Nephron progenitor cell (in vitro differentiated cells): ENCODE results near the gene SLC20A1.

ENCODE experiments used
- DNase-seq: peaks from one replicate; pipeline ENCODE4 v3.0.0; 2021
- H3K27ac Mint-ChIP-seq: 2 replicates; pipeline ENCODE4 v1.8.0; 2021; ENCODE audit warnings: mild to moderate bottlenecking, moderate library complexity, mixed read lengths
- H3K27me3 Mint-ChIP-seq: 2 replicates; pipeline ENCODE4 v1.8.0; 2021; ENCODE audit warnings: mild to moderate bottlenecking, low read depth, mixed read lengths; ENCODE audit not compliant: poor library complexity
- H3K36me3 Mint-ChIP-seq: 2 replicates; pipeline ENCODE4 v1.8.0; 2021; ENCODE audit warnings: low read depth, mixed read lengths
- H3K4me1 Mint-ChIP-seq: 2 replicates; pipeline ENCODE4 v1.8.0; 2021; ENCODE audit warnings: mixed read lengths
- H3K4me3 Mint-ChIP-seq: 2 replicates; pipeline ENCODE4 v1.8.0; 2021; ENCODE audit warnings: mild to moderate bottlenecking, moderate library complexity, mixed read lengths
- H3K9me3 Mint-ChIP-seq: 2 replicates; pipeline ENCODE4 v1.8.0; 2021; ENCODE audit warnings: mild to moderate bottlenecking, moderate library complexity, mixed read lengths
- TF ChIP-seq, protein P1 (sequence below): fragments of 200-600 bp; sonication (generic); IDR thresholded peaks from 2 replicates; pipeline ENCODE4 v1.5.0; 2021; ENCODE audit warnings: antibody characterized with exemption

SLC20A1 gene

DNA sequence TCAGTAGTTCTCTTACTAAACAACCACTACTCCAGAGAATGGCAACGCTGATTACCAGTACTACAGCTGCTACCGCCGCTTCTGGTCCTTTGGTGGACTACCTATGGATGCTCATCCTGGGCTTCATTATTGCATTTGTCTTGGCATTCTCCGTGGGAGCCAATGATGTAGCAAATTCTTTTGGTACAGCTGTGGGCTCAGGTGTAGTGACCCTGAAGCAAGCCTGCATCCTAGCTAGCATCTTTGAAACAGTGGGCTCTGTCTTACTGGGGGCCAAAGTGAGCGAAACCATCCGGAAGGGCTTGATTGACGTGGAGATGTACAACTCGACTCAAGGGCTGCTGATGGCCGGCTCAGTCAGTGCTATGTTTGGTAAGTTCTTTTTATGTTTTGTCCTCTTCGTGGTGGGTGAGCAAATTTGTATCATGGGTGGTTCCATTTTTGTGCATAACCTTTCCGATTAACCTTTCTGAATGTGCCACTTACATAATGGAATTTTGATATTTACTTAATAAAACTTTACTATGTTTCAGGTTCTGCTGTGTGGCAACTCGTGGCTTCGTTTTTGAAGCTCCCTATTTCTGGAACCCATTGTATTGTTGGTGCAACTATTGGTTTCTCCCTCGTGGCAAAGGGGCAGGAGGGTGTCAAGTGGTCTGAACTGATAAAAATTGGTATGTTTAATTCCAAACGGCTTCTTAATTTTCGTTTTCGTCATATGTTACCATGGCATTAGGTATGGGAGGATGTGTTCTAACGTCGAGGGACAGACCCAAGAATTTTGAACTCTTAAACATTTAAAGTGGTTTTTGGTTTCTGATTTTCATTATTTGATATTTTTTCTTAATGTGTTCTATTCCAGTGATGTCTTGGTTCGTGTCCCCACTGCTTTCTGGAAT, 1.3 kb downstream of the SLC20A1 start:
- Mint-ChIP-seq H3K36me3 (peaks cover 40% of the 10 kb centered on the region), H3K9me3 (no peaks in the 10 kb centered on the region), H3K27ac (no peak overlapping the region), H3K4me3 (peak overlapping the region; percentile 89), H3K4me1 (peaks cover 45% of the 10 kb centered on the region), H3K27me3 (peaks cover 4% of the 10 kb centered on the region)
- TF ChIP-seq, protein P1, sequence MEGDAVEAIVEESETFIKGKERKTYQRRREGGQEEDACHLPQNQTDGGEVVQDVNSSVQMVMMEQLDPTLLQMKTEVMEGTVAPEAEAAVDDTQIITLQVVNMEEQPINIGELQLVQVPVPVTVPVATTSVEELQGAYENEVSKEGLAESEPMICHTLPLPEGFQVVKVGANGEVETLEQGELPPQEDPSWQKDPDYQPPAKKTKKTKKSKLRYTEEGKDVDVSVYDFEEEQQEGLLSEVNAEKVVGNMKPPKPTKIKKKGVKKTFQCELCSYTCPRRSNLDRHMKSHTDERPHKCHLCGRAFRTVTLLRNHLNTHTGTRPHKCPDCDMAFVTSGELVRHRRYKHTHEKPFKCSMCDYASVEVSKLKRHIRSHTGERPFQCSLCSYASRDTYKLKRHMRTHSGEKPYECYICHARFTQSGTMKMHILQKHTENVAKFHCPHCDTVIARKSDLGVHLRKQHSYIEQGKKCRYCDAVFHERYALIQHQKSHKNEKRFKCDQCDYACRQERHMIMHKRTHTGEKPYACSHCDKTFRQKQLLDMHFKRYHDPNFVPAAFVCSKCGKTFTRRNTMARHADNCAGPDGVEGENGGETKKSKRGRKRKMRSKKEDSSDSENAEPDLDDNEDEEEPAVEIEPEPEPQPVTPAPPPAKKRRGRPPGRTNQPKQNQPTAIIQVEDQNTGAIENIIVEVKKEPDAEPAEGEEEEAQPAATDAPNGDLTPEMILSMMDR, result no peak
- no peak for DNase-seq

DNA sequence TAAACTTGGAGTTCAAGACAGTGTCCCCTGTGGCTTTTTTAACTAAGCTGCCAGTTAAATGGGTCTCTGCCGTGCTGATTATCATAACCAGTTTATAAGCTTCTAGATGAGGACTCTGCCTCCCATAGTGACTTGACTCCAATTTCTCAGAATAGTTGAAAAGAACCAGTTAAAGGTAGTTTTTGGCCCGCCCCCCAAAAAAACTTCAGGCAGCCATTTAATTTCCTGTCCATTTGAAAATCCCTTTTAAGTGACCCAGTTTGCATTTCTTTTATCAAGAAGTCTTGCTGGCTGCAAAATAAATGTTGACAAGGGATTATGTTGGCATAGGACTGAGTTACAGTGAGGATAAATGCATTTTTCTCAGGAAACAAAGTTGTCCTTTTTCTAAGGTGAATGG, 2.3 kb downstream of the SLC20A1 start:
- Mint-ChIP-seq H3K4me3 (no peak overlapping the region), H3K27me3 (peaks cover 4% of the 10 kb centered on the region), H3K27ac (no peak overlapping the region), H3K9me3 (no peaks in the 10 kb centered on the region), H3K4me1 (peaks cover 45% of the 10 kb centered on the region), H3K36me3 (peaks cover 48% of the 10 kb centered on the region)
- TF ChIP-seq, protein P1, result no peak
- DNase-seq, result no peak

DNA sequence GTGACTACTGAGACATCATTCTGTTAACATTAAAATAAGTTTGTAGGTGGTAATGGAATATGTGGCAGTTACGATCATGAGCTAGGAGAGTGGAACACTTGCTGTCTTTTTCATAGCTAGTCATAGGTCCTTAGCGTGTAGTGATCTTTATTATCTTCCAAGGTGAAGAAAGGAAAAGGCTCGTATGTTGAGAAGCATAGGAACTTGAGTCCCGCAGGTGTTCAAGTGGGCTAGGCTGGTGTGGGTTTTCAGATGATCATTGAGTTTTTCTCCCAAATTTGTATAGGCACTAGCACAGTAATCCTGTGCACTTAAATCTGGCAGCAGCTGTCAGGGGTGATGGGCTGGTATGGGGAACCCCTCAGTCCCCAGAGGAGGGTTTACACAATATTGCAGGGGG, 10.9 kb downstream of the SLC20A1 start:
- H3K36me3 Mint-ChIP-seq, result peaks cover 81% of the 10 kb centered on the region
- no peaks in the 10 kb centered on the region for H3K27me3 Mint-ChIP-seq
- no peaks in the 10 kb centered on the region for H3K9me3 Mint-ChIP-seq
- no peak for DNase-seq
- H3K27ac Mint-ChIP-seq, result peak overlapping the region; percentile 72
- H3K4me1 Mint-ChIP-seq, result no peaks in the 10 kb centered on the region
- H3K4me3 Mint-ChIP-seq, result no peak overlapping the region
- TF ChIP-seq, protein P1, result no peak

DNA sequence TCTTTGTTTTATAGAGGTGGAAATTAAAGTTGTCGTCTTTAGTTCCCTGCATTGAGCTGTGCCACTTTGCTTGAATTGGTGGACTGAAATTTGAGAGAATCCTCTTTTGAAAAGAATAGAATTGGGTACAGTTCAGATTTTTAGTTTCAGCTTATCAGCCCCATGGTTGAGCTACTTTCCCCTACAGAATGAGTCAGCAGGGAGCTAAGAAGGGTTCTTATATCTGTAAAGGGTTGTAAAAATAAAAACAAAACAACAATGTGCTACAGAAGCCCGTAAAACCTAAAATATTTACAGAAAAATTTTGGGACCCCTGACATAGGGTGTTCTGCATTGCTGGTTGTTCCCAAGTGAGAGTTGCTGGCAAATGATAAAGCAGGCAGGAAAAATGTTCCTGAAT, 12.6 kb downstream of the SLC20A1 start:
- Mint-ChIP-seq H3K9me3 (no peaks in the 10 kb centered on the region), H3K4me1 (no peaks in the 10 kb centered on the region), H3K27ac (no peak overlapping the region), H3K27me3 (no peaks in the 10 kb centered on the region), H3K36me3 (peaks cover 80% of the 10 kb centered on the region), H3K4me3 (no peak overlapping the region)
- DNase-seq, result no peak
- TF ChIP-seq, protein P1, result no peak

DNA sequence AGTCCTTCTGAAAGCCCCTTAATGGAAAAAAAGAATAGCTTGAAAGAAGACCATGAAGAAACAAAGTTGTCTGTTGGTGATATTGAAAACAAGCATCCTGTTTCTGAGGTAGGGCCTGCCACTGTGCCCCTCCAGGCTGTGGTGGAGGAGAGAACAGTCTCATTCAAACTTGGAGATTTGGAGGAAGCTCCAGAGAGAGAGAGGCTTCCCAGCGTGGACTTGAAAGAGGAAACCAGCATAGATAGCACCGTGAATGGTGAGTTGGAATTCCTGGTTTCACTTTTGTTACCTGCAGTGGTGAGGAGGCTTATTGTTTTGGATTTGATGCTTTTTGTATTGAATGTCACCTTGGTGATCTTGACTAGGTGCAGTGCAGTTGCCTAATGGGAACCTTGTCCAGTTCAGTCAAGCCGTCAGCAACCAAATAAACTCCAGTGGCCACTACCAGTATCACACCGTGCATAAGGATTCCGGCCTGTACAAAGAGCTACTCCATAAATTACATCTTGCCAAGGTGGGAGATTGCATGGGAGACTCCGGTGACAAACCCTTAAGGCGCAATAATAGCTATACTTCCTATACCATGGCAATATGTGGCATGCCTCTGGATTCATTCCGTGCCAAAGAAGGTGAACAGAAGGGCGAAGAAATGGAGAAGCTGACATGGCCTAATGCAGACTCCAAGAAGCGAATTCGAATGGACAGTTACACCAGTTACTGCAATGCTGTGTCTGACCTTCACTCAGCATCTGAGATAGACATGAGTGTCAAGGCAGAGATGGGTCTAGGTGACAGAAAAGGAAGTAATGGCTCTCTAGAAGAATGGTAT, 13.3 kb downstream of the SLC20A1 start:
- Mint-ChIP-seq H3K4me3 (no peak overlapping the region), H3K4me1 (no peaks in the 10 kb centered on the region), H3K9me3 (no peaks in the 10 kb centered on the region), H3K27ac (peak overlapping the region; percentile 68), H3K27me3 (no peaks in the 10 kb centered on the region), H3K36me3 (peaks cover 81% of the 10 kb centered on the region)
- TF ChIP-seq, protein P1, result no peak
- no peak for DNase-seq
